OCI-LY1 (cell line): Measurements from ENCODE around the gene RBM34.

Experiments
- H2AFZ ChIP-seq: fragments of 200-600 bp; sonication (generic), shearing (Covaris generic); 2 replicates; pipeline ENCODE4 v1.6.0; 2014; ENCODE audit warnings: antibody characterized with exemption, mild to moderate bottlenecking, low read length
- H3F3A ChIP-seq: fragments of 200-600 bp; sonication (generic), shearing (Covaris generic); 2 replicates; pipeline ENCODE4 v1.6.0; 2014; ENCODE audit warnings: mild to moderate bottlenecking, antibody characterized with exemption, low read length, moderate library complexity; ENCODE audit not compliant: insufficient read depth
- H3K27ac ChIP-seq: fragments of 200-600 bp; sonication (generic); 2 replicates; pipeline ENCODE4 v1.5.1; 2014; ENCODE audit warnings: low read length, mixed run types, mild to moderate bottlenecking, low read depth; ENCODE audit not compliant: poor library complexity, severe bottlenecking
- H3K27me3 ChIP-seq: fragments of 200-600 bp; sonication (generic); 2 replicates; pipeline ENCODE4 v1.6.0; 2014; ENCODE audit warnings: antibody characterized with exemption, mild to moderate bottlenecking, low read length, moderate library complexity; ENCODE audit not compliant: insufficient read depth
- H3K36me3 ChIP-seq: fragments of 200-600 bp; sonication (generic); 2 replicates; pipeline ENCODE4 v1.6.1; 2014; ENCODE audit warnings: mild to moderate bottlenecking, antibody characterized with exemption, low read length, moderate library complexity, mixed read lengths; ENCODE audit not compliant: insufficient read depth
- H3K4me1 ChIP-seq: fragments of 200-600 bp; sonication (generic); 2 replicates; pipeline ENCODE4 v1.5.1; 2014; ENCODE audit warnings: mild to moderate bottlenecking, low read length, moderate library complexity; ENCODE audit not compliant: insufficient read depth, severe bottlenecking
- H3K4me2 ChIP-seq: fragments of 200-600 bp; sonication (generic), shearing (Covaris generic); 2 replicates; pipeline ENCODE4 v1.6.1; 2014; ENCODE audit warnings: low read length
- H3K4me3 ChIP-seq: fragments of 200-600 bp; sonication (generic); 2 replicates; pipeline ENCODE4 v1.5.1; 2014; ENCODE audit warnings: low read length, low read depth, mild to moderate bottlenecking, mixed read lengths; ENCODE audit not compliant: poor library complexity, severe bottlenecking
- H3K79me2 ChIP-seq: fragments of 200-600 bp; shearing (Covaris generic); 2 replicates; pipeline ENCODE4 v1.6.1; 2016; ENCODE audit warnings: mixed run types, low read length, mixed read lengths; ENCODE audit not compliant: insufficient read depth
- H3K9ac ChIP-seq: fragments of 200-600 bp; sonication (generic), shearing (Covaris generic); 2 replicates; pipeline ENCODE4 v1.6.1; 2014; ENCODE audit warnings: mild to moderate bottlenecking, low read length, mixed read lengths
- H3K9me2 ChIP-seq: fragments of 200-600 bp; sonication (generic), shearing (Covaris generic); 2 replicates; pipeline ENCODE4 v1.6.1; 2014; ENCODE audit warnings: low read depth, mild to moderate bottlenecking, low read length, mixed read lengths
- H3K9me3 ChIP-seq: fragments of 200-600 bp; shearing (Covaris generic); 2 replicates; pipeline ENCODE4 v1.6.1; 2014; ENCODE audit warnings: low read length, mixed read lengths
- H4K20me1 ChIP-seq: fragments of 200-600 bp; sonication (generic), shearing (Covaris generic); 2 replicates; pipeline ENCODE4 v1.6.0; 2016; ENCODE audit warnings: mild to moderate bottlenecking, low read length; ENCODE audit not compliant: insufficient read depth
- CTCF ChIP-seq: fragments of 200-600 bp; sonication (generic), shearing (Covaris generic); IDR thresholded peaks from 2 replicates; pipeline ENCODE4 v1.5.1; 2017; ENCODE audit warnings: mild to moderate bottlenecking, antibody characterized with exemption, low read length, moderate library complexity, mixed read lengths
- EZH2 ChIP-seq: fragments of 200-600 bp; sonication (generic), shearing (Covaris generic); IDR thresholded peaks from 2 replicates; pipeline ENCODE4 v1.8.0; 2017; ENCODE audit warnings: borderline replicate concordance, mixed run types, mild to moderate bottlenecking, antibody characterized with exemption, low read length, moderate library complexity, mixed read lengths

RBM34 gene

GRCh38 chr1:235090406-235091069 is 70.5 kb downstream of the RBM34 start:
- H3K27ac ChIP-seq: no peak overlapping the region
- H3K4me1 ChIP-seq: no peaks in the 10 kb centered on the region
- no peaks in the 10 kb centered on the region for H3K79me2 ChIP-seq
- H3K9ac ChIP-seq: no peak overlapping the region
- H3K9me2 ChIP-seq: no peaks in the 10 kb centered on the region
- no peaks in the 10 kb centered on the region for H3F3A ChIP-seq
- no peaks in the 10 kb centered on the region; the same call in 1 of the 2 replicates for H3K27me3 ChIP-seq
- no peaks in the 10 kb centered on the region for H3K9me3 ChIP-seq
- H3K4me2 ChIP-seq: no peak overlapping the region
- TF ChIP-seq EZH2: no peak
- no peak for TF ChIP-seq CTCF
- H3K36me3 ChIP-seq: no peaks in the 10 kb centered on the region
- no peak overlapping the region for H2AFZ ChIP-seq
- no peaks in the 10 kb centered on the region for H4K20me1 ChIP-seq
- H3K4me3 ChIP-seq: no peak overlapping the region

GRCh38 chr1:235088907-235089306 is 72.1 kb downstream of the RBM34 start:
- H4K20me1 ChIP-seq: no peaks in the 10 kb centered on the region
- peaks cover 2% of the 10 kb centered on the region for H3K4me1 ChIP-seq
- H3F3A ChIP-seq: no peaks in the 10 kb centered on the region
- no peak overlapping the region for H3K27ac ChIP-seq
- no peak overlapping the region for H2AFZ ChIP-seq
- H3K79me2 ChIP-seq: no peaks in the 10 kb centered on the region
- no peaks in the 10 kb centered on the region for H3K9me3 ChIP-seq
- no peaks in the 10 kb centered on the region; the same call in 1 of the 2 replicates for H3K27me3 ChIP-seq
- H3K4me2 ChIP-seq: no peak overlapping the region
- H3K9me2 ChIP-seq: no peaks in the 10 kb centered on the region
- TF ChIP-seq CTCF (no peak), EZH2 (no peak)
- H3K36me3 ChIP-seq: no peaks in the 10 kb centered on the region
- no peak overlapping the region for H3K9ac ChIP-seq
- no peak overlapping the region for H3K4me3 ChIP-seq

GRCh38 chr1:235088430-235088829 is 72.6 kb downstream of the RBM34 start:
- no peaks in the 10 kb centered on the region for H3K36me3 ChIP-seq
- H3K4me1 ChIP-seq: peaks cover 7% of the 10 kb centered on the region
- TF ChIP-seq EZH2: no peak
- no peak for TF ChIP-seq CTCF
- no peak overlapping the region for H3K27ac ChIP-seq
- H3K4me3 ChIP-seq: no peak overlapping the region
- no peaks in the 10 kb centered on the region for H3K9me2 ChIP-seq
- no peaks in the 10 kb centered on the region for H3K79me2 ChIP-seq
- H3F3A ChIP-seq: no peaks in the 10 kb centered on the region
- H3K4me2 ChIP-seq: no peak overlapping the region
- no peaks in the 10 kb centered on the region for H3K9me3 ChIP-seq
- no peaks in the 10 kb centered on the region for H4K20me1 ChIP-seq
- no peak overlapping the region for H3K9ac ChIP-seq
- no peak overlapping the region for H2AFZ ChIP-seq
- no peaks in the 10 kb centered on the region; the same call in 1 of the 2 replicates for H3K27me3 ChIP-seq
